Caki2 (cell line): ENCODE results near the gene HADH. TPM values are rescaled to one million over a fixed set of nuclear protein-coding genes. Genes with fewer than 3 reads are reported as not detected.
"Not testable (repeated sequence)": the region's sequence is repeated elsewhere in the genome, so short reads cannot be mapped to it uniquely, and the experiment has no call there.

ENCODE experiments used
- DNase-seq: peaks from one replicate; pipeline ENCODE4 v3.0.0-alpha.2; 2015; ENCODE audit warnings: low read depth
- in situ Hi-C: cut with HindIII; loops from 2 replicates; pipeline ENCODE4 v1.10.0; 2016; ENCODE audit warnings: low sequenced_read_pairs, low pct_unique_long_range_greater_than_20kb, mixed read lengths
- total RNA-seq: library from RNA; depleted of rRNA; stranded (reverse); fragments of >200 nt; shearing (Covaris generic); gene quantifications from 2 replicates; pipeline ENCODE4 v1.2.3, GENCODE V29; 2014; ENCODE audit warnings: low replicate concordance; rRNA removed

The HADH gene
- 20.8 and 30.7 TPM in 2 replicates for total RNA-seq

GRCh38 chr4:107989537-107990386, at the start of gene HADH:
Gene HADH (plus strand): TSS chr4:107989889. CDS start chr4:107989933, 44 bp downstream.
- DNase-seq = peak; percentile 80
- in situ Hi-C loops = no loop called here

DNA sequence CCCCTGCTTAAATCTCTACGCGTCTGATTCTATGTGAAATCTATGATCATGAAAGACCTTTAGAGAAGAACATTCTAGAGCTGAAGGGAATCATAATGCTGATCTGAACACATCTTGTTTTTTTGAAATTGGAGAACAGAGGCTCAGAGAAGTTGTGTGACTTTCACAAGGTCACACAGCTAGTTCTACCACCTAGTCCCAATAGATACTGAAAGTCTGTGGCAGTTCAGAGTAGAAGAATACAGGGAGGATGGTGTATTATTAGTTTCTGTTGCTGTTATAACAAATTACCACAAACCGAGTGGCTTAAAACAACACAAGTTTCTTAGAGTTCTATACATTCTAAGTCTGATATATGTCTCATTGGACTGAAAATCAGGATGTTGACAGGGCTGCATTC, 43.9 kb upstream of the HADH start:
- no peak for DNase-seq
- in situ Hi-C loops = no loop called here

- DNase-seq = no peak
- in situ Hi-C loops = no loop called here
These were observed 38.7 kb upstream of the HADH start for GRCh38 chr4:107950746-107951540.

GRCh38 chr4:107951551-107951950, 38.1 kb upstream of the HADH start:
- in situ Hi-C loops = no loop called here
- DNase-seq = no peak

GRCh38 chr4:107956011-107956410, 33.7 kb upstream of the HADH start:
- in situ Hi-C loops = no loop called here
- DNase-seq = no peak

DNA sequence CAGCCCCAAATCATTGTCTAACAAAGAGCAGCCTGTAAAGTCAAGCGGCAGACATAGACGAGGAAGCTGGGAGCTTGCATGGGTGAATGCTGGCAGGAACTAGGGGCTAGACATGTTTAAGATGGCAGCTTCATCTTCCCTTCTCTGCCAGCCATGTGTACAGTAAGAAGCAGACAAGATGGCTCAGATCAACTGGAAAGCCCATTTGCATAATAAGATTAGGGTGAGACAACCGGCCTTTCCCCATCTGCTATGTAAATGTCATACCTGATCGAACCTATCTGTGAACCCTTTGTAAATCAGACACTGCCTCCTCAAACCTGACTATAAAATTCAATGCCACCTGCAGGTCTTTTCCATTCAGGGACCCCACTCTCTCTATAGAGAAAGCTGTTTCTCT, 22.8 kb upstream of the HADH start:
- in situ Hi-C loops = no loop called here
- no peak for DNase-seq

DNA sequence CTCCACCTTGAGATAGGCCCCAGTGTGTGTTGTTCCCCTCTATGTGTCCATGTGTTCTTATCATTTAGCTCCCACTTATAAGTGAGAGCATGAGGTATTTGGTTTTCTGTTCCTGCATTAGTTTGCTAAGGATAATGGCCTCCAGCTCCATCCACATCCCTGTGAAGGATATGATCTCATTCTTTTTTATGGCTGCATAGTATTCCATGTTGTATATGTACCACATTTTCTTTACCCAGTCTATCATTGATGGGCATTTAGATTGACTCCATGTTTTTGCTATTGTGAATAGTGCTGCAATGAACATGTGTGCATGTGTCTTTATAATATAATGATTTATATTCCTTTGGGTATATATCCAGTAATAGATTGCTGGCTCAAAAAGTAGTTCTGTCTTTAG, 22.2 kb upstream of the HADH start:
- DNase-seq, in situ Hi-C loops: not testable (repeated sequence)

GRCh38 chr4:107967921-107968320, 21.8 kb upstream of the HADH start:
- in situ Hi-C loops, DNase-seq: not testable (repeated sequence)

- DNase-seq = no peak
- in situ Hi-C loops = no loop called here
These were observed 19.5 kb upstream of the HADH start for GRCh38 chr4:107970063-107970798.

DNA sequence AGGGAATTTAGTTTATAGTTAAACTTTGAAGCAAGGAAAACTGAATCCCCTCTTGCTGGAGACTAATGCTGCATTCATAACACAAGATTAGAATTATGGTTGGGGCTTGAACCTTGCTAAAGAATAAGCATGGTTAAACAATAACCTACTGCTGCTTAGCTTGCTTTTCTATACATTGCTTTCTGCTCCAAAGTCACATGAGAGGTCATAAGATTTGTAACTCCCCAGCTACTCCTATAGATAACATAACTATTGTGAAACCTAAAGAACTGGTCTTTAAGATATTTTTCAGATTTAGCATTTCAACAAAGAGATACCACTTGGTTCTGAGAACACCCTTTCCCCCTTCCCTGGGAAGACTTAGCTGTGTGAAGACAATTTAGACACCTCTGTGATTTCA, 17.1 kb upstream of the HADH start:
- DNase-seq = no peak
- in situ Hi-C loops = no loop called here

GRCh38 chr4:107974523-107974922, 15.2 kb upstream of the HADH start:
- DNase-seq = no peak
- in situ Hi-C loops = no loop called here

DNA sequence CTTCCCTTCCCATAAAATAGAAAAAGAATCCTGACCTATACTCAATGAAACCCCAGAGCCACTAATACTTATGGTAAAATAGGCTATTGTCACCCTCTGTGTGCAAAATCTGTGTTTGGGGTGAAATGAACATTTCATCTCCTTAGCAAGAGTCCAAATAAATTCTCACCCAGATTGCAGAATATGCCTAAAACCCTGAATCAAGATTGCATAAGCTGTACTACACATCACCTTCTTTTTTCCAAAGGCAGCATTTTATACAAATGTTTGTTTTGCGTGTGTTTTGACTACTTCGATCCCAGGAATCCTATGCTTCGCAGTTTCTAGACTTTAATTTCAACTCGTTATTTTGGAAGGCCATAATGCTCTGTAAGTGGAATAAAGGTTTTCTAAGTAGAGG, 12.2 kb upstream of the HADH start:
- DNase-seq = no peak
- in situ Hi-C loops = no loop called here

DNA sequence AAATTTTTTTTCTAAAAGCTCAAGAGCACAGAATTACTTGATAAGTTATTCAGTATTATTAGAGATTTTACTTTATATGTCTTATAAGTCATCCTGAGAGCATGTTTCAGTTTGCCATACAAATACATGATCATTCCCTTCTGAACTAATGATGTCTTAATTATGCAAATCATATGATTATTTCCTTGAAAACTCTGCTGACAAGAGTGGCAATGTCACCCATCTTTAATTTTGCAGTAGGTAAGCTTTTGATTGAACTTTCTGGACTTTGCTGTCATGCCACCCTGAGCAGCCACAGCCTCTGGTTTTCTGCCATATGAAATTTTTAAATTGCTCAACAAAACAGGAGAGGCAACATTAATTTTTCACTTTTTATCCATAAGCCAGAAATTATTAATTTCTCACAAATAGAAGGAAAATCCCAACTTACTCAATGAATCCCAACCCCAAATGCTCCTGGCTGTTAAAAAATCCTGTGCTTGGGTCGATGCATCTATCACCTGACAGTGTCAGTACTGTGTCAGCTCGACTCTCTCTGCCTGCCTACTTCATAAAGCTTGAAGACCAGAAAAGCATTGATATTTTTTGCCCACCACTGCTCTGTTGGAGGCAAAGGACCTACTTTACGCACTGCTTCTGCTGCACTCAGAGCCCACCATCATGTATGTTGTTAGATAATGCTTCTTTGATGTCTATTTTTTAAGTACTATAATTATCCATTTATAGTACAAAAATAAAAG, 11.6 kb upstream of the HADH start:
- in situ Hi-C loops = no loop called here

GRCh38 chr4:107978716-107979451, 10.8 kb upstream of the HADH start:
- in situ Hi-C loops = no loop called here
- no peak for DNase-seq

More for the DNA sequence above, 11.6 kb upstream of the HADH start:
- DNase-seq = no peak

- in situ Hi-C loops = no loop called here
- DNase-seq = no peak
These were observed 1.6 kb upstream of the HADH start for GRCh38 chr4:107987916-107988762.

- no peak for DNase-seq
- in situ Hi-C loops = no loop called here
These were observed 990 bp upstream of the HADH start for GRCh38 chr4:107988763-107989035.

DNA sequence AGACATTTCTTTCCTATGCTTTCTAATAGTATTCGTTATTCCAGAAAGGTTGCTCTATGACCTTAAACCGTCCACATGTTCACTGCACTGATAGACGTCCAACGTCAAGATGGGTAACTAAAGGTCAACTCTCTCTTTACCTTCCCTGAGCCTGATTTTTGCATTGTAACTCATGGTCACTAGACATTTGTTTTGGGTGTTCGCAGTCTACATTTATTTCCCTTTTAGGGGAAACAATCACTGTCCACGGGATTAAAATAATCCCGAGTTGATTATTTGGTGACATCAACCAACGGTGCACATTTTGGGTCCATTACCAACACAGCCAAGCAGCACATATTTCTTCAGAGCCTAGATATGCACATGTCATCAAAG, 540 bp upstream of the HADH start:
- in situ Hi-C loops = no loop called here
- no peak for DNase-seq
